HG02884 (cell line): ENCODE measurements around the gene DENND5A.

Experiments
- ATAC-seq: cut with Tn5 transposase; IDR thresholded peaks from one replicate; pipeline ENCODE4 v1.9.1; 2021; ENCODE audit warnings: mild to moderate bottlenecking, moderate library complexity; ENCODE audit not compliant: unreplicated experiment

DENND5A gene

DNA sequence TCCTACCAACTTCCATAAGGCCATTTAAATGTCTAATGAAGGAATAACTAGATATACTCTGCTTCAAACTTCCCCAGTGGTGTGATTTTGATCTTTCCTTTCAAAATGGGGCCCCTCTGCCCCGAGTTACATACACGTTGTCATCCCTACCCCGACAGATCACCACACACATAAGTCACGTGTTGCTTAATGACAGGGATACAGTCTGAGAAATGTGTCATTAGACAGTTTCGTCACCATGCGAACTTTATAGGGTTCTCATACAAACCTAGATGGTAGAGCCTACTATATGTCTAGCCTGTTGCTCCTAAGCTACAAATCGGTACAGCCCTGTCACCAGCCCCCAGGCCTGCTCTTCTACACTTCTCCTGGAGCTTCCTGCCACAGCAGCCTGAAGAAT is 124.0 kb downstream of the DENND5A start:
- ATAC-seq: no peak

- no peak for ATAC-seq
Observed at GRCh38 chr11:9139628-9140357, 125.4 kb downstream of the DENND5A start.

- no peak for ATAC-seq
Observed at GRCh38 chr11:9138612-9139579, 126.3 kb downstream of the DENND5A start.

DNA sequence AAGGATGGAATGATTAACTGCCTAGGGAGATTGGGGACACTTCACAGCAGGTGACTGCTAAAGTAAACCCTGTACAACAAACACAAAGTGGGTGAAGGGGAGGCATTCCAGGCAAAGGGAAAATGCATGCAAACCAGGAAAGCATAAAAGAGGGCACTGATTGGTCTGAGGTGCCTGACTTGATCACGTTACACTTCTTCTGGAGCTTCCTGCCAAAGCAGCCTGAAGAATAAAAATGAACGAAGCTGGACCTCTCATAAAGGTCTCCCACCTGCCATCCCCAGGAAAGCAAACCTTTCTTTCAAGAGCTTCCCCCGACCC is 127.1 kb downstream of the DENND5A start:
- no peak for ATAC-seq

GRCh38 chr11:9137293-9138132 is 127.6 kb downstream of the DENND5A start:
- peak; percentile 87 for ATAC-seq

DNA sequence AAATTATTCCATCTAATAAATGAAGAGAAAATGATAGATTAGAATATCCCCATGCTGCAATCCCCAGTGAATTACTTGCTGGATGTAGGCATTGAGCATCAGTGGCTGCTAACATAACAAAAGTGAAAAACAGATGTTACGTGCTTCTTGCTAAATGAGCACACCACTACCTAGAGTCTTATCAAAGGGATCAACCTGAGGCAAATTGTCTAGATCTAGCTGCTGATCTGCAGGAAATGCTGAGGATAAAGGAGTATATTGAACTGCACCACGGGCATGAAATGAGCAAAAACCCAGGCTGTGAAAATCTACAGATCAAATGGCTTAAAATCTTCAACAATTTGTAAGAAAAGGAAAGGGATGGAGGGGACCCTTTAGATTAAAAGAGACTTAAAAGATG is 128.4 kb downstream of the DENND5A start:
- ATAC-seq: no peak

DNA sequence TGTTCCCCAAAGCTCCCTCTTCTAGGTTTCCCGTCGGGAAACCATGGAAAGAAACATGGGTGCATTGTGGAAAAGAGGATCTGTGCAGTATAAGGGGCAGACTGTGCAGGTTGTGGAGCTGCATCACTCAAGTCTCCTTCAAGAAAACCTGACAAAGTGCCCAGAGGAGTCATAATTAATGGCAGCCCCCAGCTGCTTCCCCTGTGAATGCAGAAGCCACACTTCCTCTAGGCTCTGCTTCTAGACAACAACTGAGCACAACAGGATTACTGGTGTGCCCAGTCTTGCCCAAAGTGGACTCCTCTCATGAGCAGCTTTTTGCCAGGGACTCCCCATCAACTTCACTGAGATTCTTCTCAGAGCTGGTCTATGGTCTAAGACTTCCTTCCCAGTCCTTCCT is 131.2 kb downstream of the DENND5A start:
- ATAC-seq: no peak

GRCh38 chr11:9132203-9132878 is 132.8 kb downstream of the DENND5A start:
- ATAC-seq: no peak

- ATAC-seq: no peak
Observed at GRCh38 chr11:9130297-9130696, 134.9 kb downstream of the DENND5A start.

DNA sequence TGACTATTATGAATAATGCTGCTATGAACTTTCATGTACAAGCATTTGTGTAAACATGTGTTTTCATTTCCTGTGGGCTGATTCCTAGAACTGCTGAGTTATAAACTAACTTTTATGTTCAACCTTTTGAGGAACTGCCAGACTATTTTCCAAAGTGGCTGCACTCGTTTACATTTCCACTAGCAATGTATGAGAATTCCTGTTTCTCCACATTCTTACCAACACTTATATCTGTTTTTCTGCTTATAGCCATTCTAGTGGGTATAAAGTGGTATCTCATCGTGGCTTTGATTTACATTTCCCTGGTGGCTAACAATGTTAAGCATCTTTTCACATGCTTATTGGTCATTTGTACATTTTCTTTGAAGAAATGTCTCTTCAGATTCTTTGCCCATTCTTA is 138.5 kb downstream of the DENND5A start:
- ATAC-seq: no peak

GRCh38 chr11:9125185-9125886 is 139.8 kb downstream of the DENND5A start:
- no peak for ATAC-seq

DNA sequence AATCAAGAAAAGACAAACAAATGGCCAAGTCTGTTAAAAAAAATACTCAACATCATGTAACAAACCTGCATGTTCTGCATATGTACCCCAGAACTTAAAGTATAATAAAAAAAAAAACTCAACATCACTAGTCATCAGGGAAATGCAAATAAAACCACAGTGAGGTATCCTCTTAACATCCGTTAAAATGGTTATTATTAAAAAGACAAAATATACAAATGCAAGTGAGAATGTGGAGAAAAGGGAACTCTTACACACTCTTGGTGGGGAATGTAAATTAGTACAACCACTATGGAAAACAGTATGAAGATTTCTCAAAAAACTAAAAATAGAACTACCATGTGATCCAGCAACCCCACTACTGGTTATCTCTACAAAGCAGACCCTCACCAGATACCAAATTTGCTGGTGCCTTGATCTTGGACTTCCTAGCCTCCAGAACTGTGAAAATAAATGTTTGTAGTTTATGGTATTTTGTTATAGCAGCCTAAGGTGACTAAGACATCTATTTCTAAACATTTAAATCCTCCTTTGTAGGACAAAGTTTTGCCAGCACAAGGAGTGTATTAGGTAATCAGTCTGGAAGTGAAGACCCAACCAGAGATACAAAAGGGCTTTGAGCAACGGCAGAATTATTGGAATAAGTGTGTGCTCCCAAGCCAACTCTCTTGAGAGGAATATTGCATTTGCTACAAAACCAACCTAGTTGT is 141.4 kb downstream of the DENND5A start:
- no peak for ATAC-seq

- no peak for ATAC-seq
Observed at GRCh38 chr11:9121469-9121796, 143.7 kb downstream of the DENND5A start.

DNA sequence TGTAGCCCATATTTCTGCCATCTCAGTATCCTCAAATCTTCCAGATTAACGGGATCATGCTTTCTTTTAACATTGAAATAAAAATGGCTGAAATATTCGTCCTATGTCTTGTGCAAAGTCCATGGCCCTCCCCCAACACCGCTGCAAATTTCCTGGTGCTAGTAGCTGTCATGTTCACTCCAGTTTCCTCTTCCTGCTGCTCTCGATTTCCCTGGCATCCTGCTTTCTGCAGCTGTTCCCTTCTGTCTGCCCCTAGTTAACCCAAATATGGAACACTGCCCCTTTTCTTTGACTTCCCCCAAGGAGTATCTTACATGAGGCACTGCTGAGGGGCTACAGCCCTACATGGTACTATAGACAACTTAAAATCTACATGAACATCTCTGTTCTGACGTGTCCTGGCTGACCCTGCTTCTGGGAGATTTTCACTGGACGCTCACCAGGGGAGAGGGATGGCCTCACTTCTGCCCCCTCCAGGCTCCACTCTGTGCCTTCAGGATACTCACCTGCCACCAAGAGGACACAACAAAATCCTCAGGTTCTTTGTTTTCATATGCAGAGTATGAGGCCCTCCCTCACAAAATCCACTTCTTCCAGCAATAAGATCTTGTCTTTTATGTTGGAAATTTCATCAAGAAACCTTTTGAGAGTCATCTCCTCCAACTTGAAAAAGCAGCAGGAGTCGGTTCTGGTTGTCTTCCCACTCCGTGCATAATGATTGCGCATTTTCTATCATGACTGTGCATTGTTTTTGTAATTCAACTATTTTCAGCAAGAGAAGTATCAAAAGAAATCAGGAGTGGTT is 144.3 kb downstream of the DENND5A start:
- ATAC-seq: no peak

- ATAC-seq: no peak
Observed at GRCh38 chr11:9118277-9118676, 146.9 kb downstream of the DENND5A start.

DNA sequence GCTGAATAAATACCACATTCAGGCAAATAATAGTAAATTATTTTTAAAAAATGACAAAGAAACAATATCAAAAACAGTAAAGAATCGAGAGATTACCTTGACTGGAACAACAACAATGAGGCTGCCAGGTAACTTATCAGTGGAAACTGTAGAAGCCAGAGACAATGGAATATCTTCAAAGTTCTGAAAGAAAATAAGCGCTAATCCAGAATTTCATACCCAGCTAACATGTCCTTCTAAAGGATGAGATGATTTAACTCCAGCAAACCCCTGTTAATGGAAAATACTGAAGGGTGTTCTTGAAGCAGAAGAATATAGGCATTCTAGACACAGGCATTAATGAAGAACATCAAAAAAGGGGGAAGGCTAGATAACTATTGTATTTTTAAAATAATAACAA is 153.1 kb downstream of the DENND5A start:
- ATAC-seq: no peak

GRCh38 chr11:9109858-9110731 is 155.1 kb downstream of the DENND5A start:
- no peak for ATAC-seq

GRCh38 chr11:9104580-9104979 is 160.6 kb downstream of the DENND5A start:
- ATAC-seq: no peak
